Kidney epithelial cell (primary cell): ENCODE data around the gene IQCN. TPM values are rescaled to one million over a fixed set of nuclear protein-coding genes. Genes with fewer than 3 reads are reported as not detected.

Source experiments
- DNase-seq: peaks from one replicate; pipeline ENCODE4 v3.0.0-alpha.2; 2010; ENCODE audit warnings: low read depth
- H3K27me3 ChIP-seq: 2 replicates; pipeline ENCODE4 v1.6.0; 2011; ENCODE audit warnings: low read length; ENCODE audit not compliant: control insufficient read depth, insufficient read depth
- H3K36me3 ChIP-seq: 2 replicates; pipeline ENCODE4 v1.5.1; 2011; ENCODE audit warnings: low read length; ENCODE audit not compliant: control insufficient read depth, insufficient read depth
- H3K4me3 ChIP-seq: 2 replicates; pipeline ENCODE4 v1.5.1; 2011; ENCODE audit warnings: low read depth, mild to moderate bottlenecking, control low read depth, low read length
- CTCF ChIP-seq: IDR thresholded peaks from 2 replicates; pipeline ENCODE4 v1.5.1; 2011; ENCODE audit warnings: mild to moderate bottlenecking, moderate library complexity, low read length, control low read depth, inconsistent platforms; ENCODE audit not compliant: insufficient read depth, poor library complexity, severe bottlenecking
- total RNA-seq: library from RNA; depleted of rRNA; stranded (reverse); fragments of >200 nt; gene quantifications from 2 replicates; pipeline ENCODE4 v1.2.3, GENCODE V29; 2015

The IQCN gene
- total RNA-seq, 1 donor from 2014 or later: 0.13 TPM

- Histone ChIP-seq H3K27me3 (peaks cover 55% of the 10 kb centered on the region), H3K4me3 (peak overlapping the region; percentile 39), H3K36me3 (no peaks in the 10 kb centered on the region)
- TF ChIP-seq CTCF: no peak
- DNase-seq: no peak
Measured at GRCh38 chr19:18223860-18224524, 50.3 kb downstream of the IQCN start.

- Histone ChIP-seq H3K4me3 (no peak overlapping the region), H3K27me3 (peaks cover 48% of the 10 kb centered on the region), H3K36me3 (no peaks in the 10 kb centered on the region)
- DNase-seq: no peak
- no peak for TF ChIP-seq CTCF
Measured at GRCh38 chr19:18221815-18222725, 52.2 kb downstream of the IQCN start.

GRCh38 chr19:18220632-18221275 lies 53.5 kb downstream of the IQCN start:
- peaks cover 35% of the 10 kb centered on the region for H3K27me3 ChIP-seq
- no peak for DNase-seq
- no peak for TF ChIP-seq CTCF

GRCh38 chr19:18219911-18220631 lies 54.2 kb downstream of the IQCN start:
- no peak for TF ChIP-seq CTCF
- Histone ChIP-seq H3K4me3 (no peak overlapping the region), H3K36me3 (no peaks in the 10 kb centered on the region), H3K27me3 (peaks cover 28% of the 10 kb centered on the region)
- DNase-seq: no peak

More at GRCh38 chr19:18220632-18221275, 53.5 kb downstream of the IQCN start:
- Histone ChIP-seq H3K36me3 (no peaks in the 10 kb centered on the region), H3K4me3 (no peak overlapping the region)

- DNase-seq: no peak
- H3K36me3 ChIP-seq: no peaks in the 10 kb centered on the region
- H3K4me3 ChIP-seq: no peak overlapping the region
- TF ChIP-seq CTCF: no peak
- peaks cover 22% of the 10 kb centered on the region for H3K27me3 ChIP-seq
Measured at GRCh38 chr19:18218600-18218999, 55.7 kb downstream of the IQCN start.
